K562 (cell line): Measurements from ENCODE around the gene RNF187. TPM values are rescaled to one million over a fixed set of nuclear protein-coding genes. Genes with fewer than 3 reads are reported as not detected.

Experiments
- CHD1 ChIP-seq: fragments of 200-600 bp; sonication (generic); IDR thresholded peaks from one replicate; pipeline ENCODE4 v1.6.1; 2012; ENCODE audit warnings: mild to moderate bottlenecking, moderate library complexity, low read length, inconsistent platforms
- ELF2 ChIP-seq: fragments of 250-450 bp; sonication (Bioruptor Pico); IDR thresholded peaks from 2 replicates; pipeline ENCODE4 v1.5.0; 2021; ENCODE audit warnings: mild to moderate bottlenecking
- GATAD2A ChIP-seq: fragments of 450-650 bp; IDR thresholded peaks from 2 replicates; pipeline ENCODE4 v1.6.1; 2017
- HLTF ChIP-seq: fragments of 450-650 bp; IDR thresholded peaks from 2 replicates; pipeline ENCODE4 v1.6.1; 2016
- HSF4 ChIP-seq: fragments of 250-450 bp; sonication (Bioruptor Pico); IDR thresholded peaks from 2 replicates; pipeline ENCODE4 v2.1.2; 2022; ENCODE audit warnings: mild to moderate bottlenecking, moderate library complexity, borderline replicate concordance
- JUNB ChIP-seq: fragments of 450-650 bp; formaldehyde crosslinking; conservative IDR thresholded peaks from 2 replicates; pipeline ENCODE4 v1.4.0; 2020; ENCODE audit warnings: mild to moderate bottlenecking
- KLF16 ChIP-seq: IDR thresholded peaks from 2 replicates; pipeline ENCODE4 v1.6.1; 2016; ENCODE audit warnings: antibody characterized with exemption
- MNT ChIP-seq, 2 experiments: fragments of 450-650 bp; conservative IDR thresholded peaks; 2 replicates each; pipeline ENCODE4 v1.6.1; 2017; ENCODE audit warnings: mild to moderate bottlenecking in 2 of 2, moderate library complexity in 2 of 2
- NFATC3 ChIP-seq: fragments of 450-650 bp; IDR thresholded peaks from 2 replicates; pipeline ENCODE4 v1.6.1; 2017; ENCODE audit warnings: mild to moderate bottlenecking
- NONO ChIP-seq, 2 experiments: fragments of 200-400 bp in 1 of 2; fragments of 450-650 bp in 1 of 2; formaldehyde crosslinking in 1 of 2; IDR thresholded peaks; 2 replicates each; pipeline ENCODE4 v1.6.1; 2017; ENCODE audit warnings: low read depth in 2 of 2, mild to moderate bottlenecking in 2 of 2, moderate library complexity in 2 of 2, low read length in 1 of 2
- PCBP2 ChIP-seq: fragments of 200-400 bp; formaldehyde crosslinking; IDR thresholded peaks from 2 replicates; pipeline ENCODE4 v1.6.1; 2018; ENCODE audit warnings: low read length, low read depth, mild to moderate bottlenecking, moderate library complexity; ENCODE audit not compliant: poor library complexity, severe bottlenecking
- POLR3G ChIP-seq: IDR thresholded peaks from 2 replicates; pipeline ENCODE4 v1.6.1; 2011; ENCODE audit not compliant: insufficient read length, insufficient replicate concordance; ENCODE audit errors: extremely low read depth
- STAT5A ChIP-seq: IDR thresholded peaks from 2 replicates; pipeline ENCODE4 v1.6.1; 2012; ENCODE audit warnings: low read length, inconsistent platforms, borderline replicate concordance
- U2AF1 ChIP-seq: fragments of 200-400 bp; formaldehyde crosslinking; optimal IDR thresholded peaks from 2 replicates; pipeline ENCODE3; 2017; ENCODE audit warnings: mild to moderate bottlenecking, low read depth, low read length, moderate library complexity
- ZNF280A ChIP-seq: fragments of 450-650 bp; IDR thresholded peaks from 2 replicates; pipeline ENCODE4 v1.6.1; 2018; ENCODE audit warnings: mild to moderate bottlenecking, low read depth; ENCODE audit not compliant: partially characterized antibody
- ZNF407 ChIP-seq: fragments of 450-650 bp; IDR thresholded peaks from 2 replicates; pipeline ENCODE4 v1.6.1; 2016; ENCODE audit warnings: low read depth
- polyA plus RNA-seq, 8 experiments: library from polyadenylated mRNA; depleted of rRNA in 4 of 8; stranded (reverse) in 5 of 8; unstranded in 3 of 8; fragments of >200 nt; fragmentation: Nextera tagmentation in 2 of 8; fragmentation: Illumina TruSeq in 1 of 8; extraction: Ambion mirVana in 2 of 8; extraction: Trizol in 1 of 8; gene quantifications; 2 replicates each; pipeline versions ENCODE4 v1.2.1 to v1.2.3, GENCODE V29; 2011 to 2014; ENCODE audit warnings: inconsistent platforms in 1 of 8, missing spikeins in 1 of 8
- total RNA-seq, 7 experiments: library from RNA; depleted of rRNA in 6 of 7; stranded (reverse); fragments of >200 nt in 6 of 7; fragmentation: Illumina TruSeq in 2 of 7; extraction: Trizol in 2 of 7; gene quantifications; 2 replicates each; pipeline versions ENCODE4 v1.2.1 to v1.2.3, GENCODE V29; 2011 to 2021; ENCODE audit warnings: low replicate concordance in 1 of 7

RNF187 gene
- total and polyA plus RNA-seq, 9 of the 15 experiments (the other 6 are each of a cell fraction or from before 2014, with no cell fraction given) = 2.3 to 119 (median 41.9) TPM

- no peak for TF ChIP-seq PCBP2
- TF ChIP-seq HSF4 = no peak
- TF ChIP-seq NONO (IDR thresholded peaks at IDR 0.05; ENCODE audit: low read depth in 2 of 2, low read length in 1 of 2) = 0 out of 4 replicates have a peak, but pooled peaks of 1 of the 2 experiments have one; percentile 9
- no peak for TF ChIP-seq MNT (conservative IDR thresholded peaks at IDR 0.05)
- no peak for TF ChIP-seq KLF16
- TF ChIP-seq STAT5A = no peak
- TF ChIP-seq POLR3G = no peak
- no peak for TF ChIP-seq U2AF1
- TF ChIP-seq CHD1 = no peak
- no peak for TF ChIP-seq JUNB
- TF ChIP-seq GATAD2A = no peak
- TF ChIP-seq HLTF = no peak
- 0 out of 2 replicates have a peak, but pooled peaks have one; percentile 49 for TF ChIP-seq ELF2 (CRISPR knock-in tag)
- no peak for TF ChIP-seq ZNF280A
- no peak for TF ChIP-seq NFATC3
- TF ChIP-seq ZNF407 = no peak
Measured at GRCh38 chr1:228455715-228456114, 31.5 kb upstream of the RNF187 start (continued).
